CD4-positive, alpha-beta T cell treated with Interleukin-17A for 4 hours (primary cell): ENCODE data around the gene GPR45.
"Not testable (repeated sequence)": the region's sequence is repeated elsewhere in the genome, so short reads cannot be mapped to it uniquely, and the experiment has no call there.

Experiments used
- DNase-seq: peaks from one replicate; pipeline ENCODE4 v3.0.0-alpha.2; 2020; ENCODE audit warnings: mixed read lengths

The GPR45 gene

DNA sequence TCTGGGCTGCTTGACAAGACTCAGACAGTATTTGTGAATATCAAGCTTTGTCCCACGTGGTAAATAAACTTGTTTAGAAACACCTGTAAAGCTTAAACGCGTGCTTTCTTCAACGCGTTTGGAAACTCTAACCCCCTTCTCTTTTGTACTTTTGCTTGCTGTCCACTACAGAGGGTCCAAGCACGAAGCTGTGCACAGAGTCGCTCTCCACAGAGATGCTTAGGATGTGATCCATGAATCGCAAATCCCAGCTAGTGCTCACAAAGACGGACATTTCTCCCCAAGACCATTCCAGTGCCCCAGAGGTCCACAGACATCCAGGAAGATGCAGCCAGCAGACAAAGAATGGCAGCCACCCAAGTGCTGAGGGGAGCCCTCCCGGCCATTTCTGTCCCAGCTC is at the start of gene GPR45:
Gene GPR45 (plus strand): TSS at position 301 of the 400 bp plus-strand sequence. CDS start 116 bp downstream, outside the sequence.
- no peak for DNase-seq

DNA sequence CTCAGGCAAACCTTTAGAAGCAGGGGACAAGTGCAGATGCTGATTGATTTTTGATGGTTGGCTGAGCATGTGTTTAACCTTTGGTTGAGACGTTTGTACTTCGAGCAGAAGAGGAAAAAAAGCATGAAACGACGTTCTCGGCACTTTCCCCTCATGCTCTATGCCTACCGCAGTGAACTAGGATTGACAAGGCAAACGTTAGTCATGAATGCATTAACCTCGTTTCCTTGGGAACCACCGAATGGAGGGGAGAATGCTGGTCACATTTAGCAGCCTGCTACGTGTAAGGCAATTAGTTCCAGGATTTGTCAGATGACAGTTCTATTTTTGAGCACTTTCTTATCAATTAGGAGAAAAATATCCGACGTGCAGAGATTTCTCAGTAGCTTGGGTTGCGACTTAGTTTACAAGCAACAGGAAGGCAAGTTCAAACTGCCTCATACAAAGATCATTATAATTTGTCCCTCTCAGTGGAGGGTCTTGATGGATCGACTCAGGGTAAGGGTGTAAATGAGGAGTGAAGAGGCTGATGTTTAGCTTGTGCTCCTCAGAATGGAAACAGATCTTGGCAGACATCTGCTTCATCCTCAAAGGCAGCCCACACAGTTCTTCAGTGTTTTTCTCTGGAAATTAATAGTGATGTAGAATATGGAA is 47.4 kb upstream of the GPR45 start:
- no peak for DNase-seq

GRCh38 chr2:105196651-105197050 is 44.9 kb upstream of the GPR45 start:
- DNase-seq = no peak

GRCh38 chr2:105215586-105216192 is 25.9 kb upstream of the GPR45 start:
- no peak for DNase-seq

DNA sequence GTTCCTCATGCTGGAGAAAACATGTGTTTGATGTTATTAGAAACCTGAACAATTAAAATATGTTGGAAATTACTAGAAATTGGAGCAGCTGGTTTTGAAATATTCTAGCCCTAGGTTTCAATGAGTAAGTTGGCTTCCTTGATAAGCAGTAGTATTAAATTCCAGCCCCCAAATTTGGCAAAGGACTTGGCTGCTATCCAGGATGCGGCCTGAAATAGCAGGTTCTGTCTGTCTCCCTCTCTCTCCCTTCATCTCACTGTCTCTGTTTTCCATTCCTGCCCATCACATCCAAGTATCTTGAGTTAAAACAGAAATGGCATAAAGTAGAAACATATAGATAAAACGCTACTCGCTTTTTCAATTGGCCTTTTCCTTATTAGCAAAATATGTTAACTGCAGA is 20.9 kb upstream of the GPR45 start:
- DNase-seq = no peak

- no peak for DNase-seq
These were observed 17.1 kb upstream of the GPR45 start for GRCh38 chr2:105224444-105224843.

DNA sequence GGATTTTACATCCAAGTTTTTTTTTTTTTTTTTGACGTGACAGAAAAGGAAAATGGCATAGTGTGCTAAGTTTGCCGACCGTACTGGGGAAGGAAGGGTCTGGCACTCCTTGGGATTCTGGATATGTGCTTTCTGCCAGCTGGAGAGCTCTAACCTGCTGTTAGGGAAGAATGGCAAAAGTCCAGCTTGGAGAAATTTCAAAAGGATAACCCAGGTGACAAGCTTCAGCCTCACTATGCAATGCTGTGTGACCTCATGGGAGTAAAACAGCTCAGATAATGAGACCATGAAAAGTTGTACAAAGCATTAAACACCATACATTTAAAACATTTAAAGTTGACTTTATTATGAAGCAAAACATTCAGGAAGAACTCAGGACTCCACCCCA is 10.3 kb upstream of the GPR45 start:
- DNase-seq = no peak

GRCh38 chr2:105235388-105236059 is 6.0 kb upstream of the GPR45 start:
- peak; percentile 66 for DNase-seq

DNA sequence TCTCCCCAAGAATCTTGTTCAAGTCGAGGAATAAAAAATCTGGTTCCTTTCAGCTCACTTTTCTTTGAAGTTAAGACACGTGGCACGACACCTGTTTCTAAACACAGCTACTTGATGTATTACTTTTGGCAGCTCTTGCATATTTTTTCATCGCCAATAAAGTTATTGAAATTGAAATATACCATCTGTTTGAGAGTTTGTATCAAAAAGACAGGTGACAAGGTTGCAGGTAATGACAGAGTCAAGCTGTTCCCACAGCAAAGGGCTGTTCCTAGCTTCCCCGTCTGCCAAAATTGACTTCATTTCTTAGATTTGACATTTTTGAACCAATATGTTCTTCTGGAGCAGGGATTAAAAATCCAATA is 5.5 kb upstream of the GPR45 start:
- no peak for DNase-seq

- no peak for DNase-seq
These were observed 4.3 kb upstream of the GPR45 start for GRCh38 chr2:105237045-105237765.

DNA sequence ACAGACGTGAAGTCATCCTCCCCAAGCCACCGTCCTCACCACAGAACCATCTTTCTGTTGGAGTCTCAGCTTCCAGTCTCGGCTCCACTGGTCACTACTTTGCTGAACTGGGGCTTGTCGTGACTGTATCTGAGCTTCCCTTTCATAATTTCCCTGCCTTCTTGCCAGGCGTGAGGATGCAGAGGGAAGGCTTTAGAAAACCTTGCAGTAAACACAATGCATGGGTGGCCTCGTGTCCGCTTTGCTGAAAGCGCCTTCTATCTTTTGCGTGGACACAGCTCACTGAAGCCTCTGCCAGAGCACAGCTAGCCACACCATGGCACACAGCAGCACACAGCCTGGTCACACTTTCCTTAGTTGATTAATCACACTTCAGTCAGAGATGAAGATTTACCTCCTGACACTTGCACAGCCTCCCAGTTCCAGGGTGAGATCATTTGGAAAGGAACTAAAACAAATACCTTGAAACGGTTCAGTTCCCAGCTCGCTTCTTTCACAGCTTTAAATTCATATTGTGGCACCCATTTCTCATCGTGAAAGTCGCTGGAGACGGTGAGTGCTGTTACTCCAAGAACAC is 2.8 kb upstream of the GPR45 start:
- DNase-seq = no peak

DNA sequence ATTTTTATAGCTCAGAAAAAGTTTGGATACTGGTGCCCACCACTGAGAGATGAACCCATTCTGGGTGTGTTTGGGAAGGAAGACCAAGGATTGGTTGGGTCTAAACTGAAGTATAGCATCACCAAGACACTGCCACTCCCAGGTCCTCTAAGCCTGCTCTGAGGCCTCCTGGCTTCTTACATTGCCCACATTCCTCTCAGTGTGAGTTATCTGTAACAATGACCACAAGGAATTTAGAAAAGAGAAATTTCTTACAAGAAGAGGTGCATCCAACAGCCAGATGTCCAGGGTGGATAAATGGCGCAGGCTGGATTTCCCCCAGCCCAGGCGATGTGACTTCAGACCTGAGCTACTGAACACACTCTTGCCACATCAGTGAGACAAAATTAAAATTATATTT is 1.6 kb upstream of the GPR45 start:
- no peak for DNase-seq

- no peak for DNase-seq
These were observed 897 bp downstream of the GPR45 start for GRCh38 chr2:105242286-105242993.

DNA sequence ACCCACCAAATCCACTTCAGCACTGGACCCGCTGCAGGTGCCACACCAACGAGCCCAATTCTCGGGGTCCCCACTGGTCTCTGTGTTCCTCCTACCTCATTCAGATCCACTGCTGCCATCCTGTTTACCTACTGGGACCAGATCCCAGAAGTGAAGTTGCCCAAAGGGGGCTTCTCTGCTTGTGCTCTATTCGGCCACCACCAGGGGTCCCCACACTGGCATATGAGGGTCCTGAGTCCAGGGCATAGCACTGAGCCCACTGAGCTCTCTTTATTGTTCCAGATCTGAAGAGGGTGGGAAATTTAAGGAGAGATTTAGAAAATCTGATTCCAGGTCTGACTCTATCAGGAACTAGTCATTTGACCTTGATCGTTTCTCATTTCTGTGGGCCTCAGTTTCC is 2.4 kb downstream of the GPR45 start:
- no peak for DNase-seq

GRCh38 chr2:105244451-105244850 is 2.9 kb downstream of the GPR45 start:
- no peak for DNase-seq

- DNase-seq = no peak
These were observed 7.0 kb downstream of the GPR45 start for GRCh38 chr2:105248316-105249070.

GRCh38 chr2:105249181-105249580 is 7.6 kb downstream of the GPR45 start:
- DNase-seq = no peak

DNA sequence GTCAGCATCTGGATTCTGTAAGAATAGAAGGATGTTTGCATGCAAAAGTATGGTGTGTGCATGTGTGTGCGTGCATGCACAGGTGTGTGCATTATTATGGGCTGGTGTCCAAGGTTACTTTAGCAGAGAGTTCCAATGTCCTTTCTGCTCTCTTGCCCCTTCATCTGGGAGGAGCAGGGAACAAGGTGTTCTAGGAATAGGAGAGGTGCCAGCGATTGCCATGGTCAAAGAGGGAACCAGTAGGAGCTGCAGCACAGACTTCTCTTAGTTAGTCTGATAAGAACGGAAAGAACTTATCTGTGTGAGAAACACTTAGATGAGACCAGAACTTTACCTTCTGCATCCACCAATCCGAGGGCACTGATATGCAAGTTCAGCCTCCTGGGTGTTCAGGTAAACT is 8.3 kb downstream of the GPR45 start:
- DNase-seq = no peak

DNA sequence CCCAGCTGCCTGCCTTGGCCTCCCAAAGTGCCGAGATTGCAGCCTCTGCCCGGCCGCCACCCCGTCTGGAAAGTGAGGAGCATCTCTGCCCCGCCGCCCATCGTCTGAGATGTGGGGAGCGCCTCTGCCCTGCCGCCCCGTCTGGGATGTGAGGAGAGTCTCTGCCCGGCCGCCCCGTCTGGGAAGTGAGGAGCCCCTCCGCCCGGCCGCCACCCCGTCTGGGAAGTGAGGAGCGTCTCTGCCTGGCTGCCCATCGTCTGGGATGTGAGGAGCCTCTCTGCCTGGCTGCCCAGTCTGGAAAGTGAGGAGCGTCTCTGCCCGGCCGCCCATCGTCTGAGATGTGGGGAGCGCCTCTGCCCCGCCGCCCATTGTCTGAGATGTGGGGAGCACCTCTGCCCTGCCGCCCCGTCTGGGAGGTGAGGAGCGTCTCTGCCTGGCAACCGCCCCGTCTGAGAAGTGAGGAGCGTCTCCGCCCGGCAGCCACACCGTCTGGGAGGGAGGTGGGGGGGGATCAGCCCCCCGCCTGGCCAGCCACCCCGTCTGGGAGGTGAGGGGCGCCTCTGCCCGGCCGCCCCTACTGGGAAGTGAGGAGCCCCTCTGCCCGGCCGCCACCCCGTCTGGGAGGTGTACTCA is 9.6 kb downstream of the GPR45 start:
- not testable (repeated sequence) for DNase-seq

- no peak for DNase-seq
These were observed 10.7 kb downstream of the GPR45 start for GRCh38 chr2:105252271-105252670.

- DNase-seq = no peak
These were observed 13.1 kb downstream of the GPR45 start for GRCh38 chr2:105254531-105255210.
